ENCODE results near the gene TNK1.

DNA sequence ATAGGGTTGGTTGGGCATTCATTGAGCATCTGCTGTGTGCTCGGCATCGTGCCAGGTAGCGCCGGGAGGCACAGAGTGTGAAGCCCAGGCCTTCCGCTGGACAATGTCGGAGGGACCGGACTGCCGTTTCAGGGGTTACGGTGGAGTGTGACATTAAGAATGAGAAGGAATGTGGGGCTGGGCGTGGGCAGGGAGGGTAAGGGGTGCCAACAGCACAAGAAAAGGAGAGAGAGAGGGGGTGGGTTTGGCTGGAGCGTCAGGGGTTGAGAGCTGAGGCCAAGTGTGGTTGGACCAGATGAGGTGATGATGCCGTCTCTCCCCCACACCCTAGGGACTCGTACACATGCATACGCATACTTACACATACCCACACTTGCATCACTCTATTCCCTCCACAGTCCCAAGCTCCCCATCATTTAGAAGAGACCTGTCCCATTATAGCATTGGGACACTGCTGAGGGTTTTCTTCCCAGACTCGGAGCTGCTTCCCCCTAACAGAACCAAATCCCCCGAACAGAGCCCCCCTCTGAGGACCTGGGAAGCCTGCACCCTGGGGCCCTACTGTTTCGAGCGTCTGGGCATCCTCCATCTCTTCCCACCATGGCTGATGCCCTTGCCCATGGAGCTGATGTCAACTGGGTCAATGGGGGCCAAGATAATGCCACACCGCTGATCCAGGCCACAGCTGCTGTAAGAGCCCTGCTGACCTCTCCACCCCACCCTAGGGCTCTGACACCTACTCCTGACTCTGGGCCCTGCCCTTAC is 32.2 kb upstream of the TNK1 start:
- no peak for TF ChIP-seq POLR2A (IDR thresholded peaks at IDR 0.05)
- TF ChIP-seq, protein P1, sequence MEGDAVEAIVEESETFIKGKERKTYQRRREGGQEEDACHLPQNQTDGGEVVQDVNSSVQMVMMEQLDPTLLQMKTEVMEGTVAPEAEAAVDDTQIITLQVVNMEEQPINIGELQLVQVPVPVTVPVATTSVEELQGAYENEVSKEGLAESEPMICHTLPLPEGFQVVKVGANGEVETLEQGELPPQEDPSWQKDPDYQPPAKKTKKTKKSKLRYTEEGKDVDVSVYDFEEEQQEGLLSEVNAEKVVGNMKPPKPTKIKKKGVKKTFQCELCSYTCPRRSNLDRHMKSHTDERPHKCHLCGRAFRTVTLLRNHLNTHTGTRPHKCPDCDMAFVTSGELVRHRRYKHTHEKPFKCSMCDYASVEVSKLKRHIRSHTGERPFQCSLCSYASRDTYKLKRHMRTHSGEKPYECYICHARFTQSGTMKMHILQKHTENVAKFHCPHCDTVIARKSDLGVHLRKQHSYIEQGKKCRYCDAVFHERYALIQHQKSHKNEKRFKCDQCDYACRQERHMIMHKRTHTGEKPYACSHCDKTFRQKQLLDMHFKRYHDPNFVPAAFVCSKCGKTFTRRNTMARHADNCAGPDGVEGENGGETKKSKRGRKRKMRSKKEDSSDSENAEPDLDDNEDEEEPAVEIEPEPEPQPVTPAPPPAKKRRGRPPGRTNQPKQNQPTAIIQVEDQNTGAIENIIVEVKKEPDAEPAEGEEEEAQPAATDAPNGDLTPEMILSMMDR (IDR thresholded peaks at IDR 0.05) = no peak
